ELR (cell line): Measurements from ENCODE around the gene CALHM2.

ENCODE experiments used
- DNase-seq: peaks from one replicate; pipeline ENCODE4 v3.0.0-alpha.2; 2015; ENCODE audit warnings: low read depth

Gene CALHM2

GRCh38 chr10:103416436-103417147, 35.6 kb downstream of the CALHM2 start:
- DNase-seq, result peak; percentile 69

GRCh38 chr10:103415581-103415980, 36.6 kb downstream of the CALHM2 start:
- no peak for DNase-seq

GRCh38 chr10:103413564-103413963, 38.6 kb downstream of the CALHM2 start:
- no peak for DNase-seq

- DNase-seq, result peak; percentile 31
These were observed 54.9 kb downstream of the CALHM2 start for GRCh38 chr10:103397191-103397825.

GRCh38 chr10:103396789-103397087, 55.4 kb downstream of the CALHM2 start:
- DNase-seq, result no peak
